ENCODE results near the gene PPP3R1. TPM values are rescaled to one million over a fixed set of nuclear protein-coding genes. Genes with fewer than 3 reads are reported as not detected.

PPP3R1 gene
- total RNA-seq, 1 experiment from 2014 or later = 74.2 TPM

GRCh38 chr2:68245672-68246071, 6.7 kb downstream of the PPP3R1 start:
- Histone ChIP-seq H4K20me1 (ENCODE audit: control insufficient read depth, insufficient read depth, insufficient read length) (no peaks in the 10 kb centered on the region), H4K8ac (replicated peaks; ENCODE audit: insufficient read length, low read depth, low read length) (no peak overlapping the region), H2AFZ (ENCODE audit: low read length) (no peak overlapping the region), H2BK12ac (ENCODE audit: insufficient read length, low read depth, low read length) (no peak overlapping the region), H3K4me1 (ENCODE audit: insufficient read depth, low read length) (peaks cover 6% of the 10 kb centered on the region), H3K23ac (ENCODE audit: insufficient read length, low read depth, low read length) (no peak overlapping the region), H3K27ac (ENCODE audit: insufficient read length, low read depth, low read length) (no peak overlapping the region), H3K4me2 (ENCODE audit: insufficient read depth, insufficient read length, low read length) (no peak overlapping the region), H3K56ac (ENCODE audit: insufficient read length, low read depth, low read length) (no peak overlapping the region), H3K9me3 (ENCODE audit: control insufficient read depth, low read depth, low read length) (no peaks in the 10 kb centered on the region), H2BK20ac (ENCODE audit: low read depth, low read length, poor library complexity, severe bottlenecking) (no peak overlapping the region), H3K23me2 (ENCODE audit: insufficient read length, low read depth, low read length, poor library complexity, severe bottlenecking) (no peaks in the 10 kb centered on the region), H3K14ac (ENCODE audit: insufficient read depth, low read length) (no peak overlapping the region), H2BK5ac (ENCODE audit: insufficient read length, low read length) (no peak overlapping the region), H2AK5ac (ENCODE audit: insufficient read length, low read length) (no peak overlapping the region), H2BK15ac (ENCODE audit: low read depth, low read length) (no peak overlapping the region), H4K91ac (ENCODE audit: insufficient read length, low read depth, low read length) (no peak overlapping the region), H3K9ac (ENCODE audit: extremely low read depth, insufficient read length, low read length) (no peak overlapping the region), H3T11ph (ENCODE audit: low read length) (no peak overlapping the region), H2BK120ac (ENCODE audit: low read depth, low read length, poor library complexity, severe bottlenecking) (no peak overlapping the region), H3K79me2 (ENCODE audit: insufficient read depth, low read length) (peaks cover 70% of the 10 kb centered on the region), H3K27me3 (ENCODE audit: insufficient read depth, low read length) (no peaks in the 10 kb centered on the region), H4K5ac (ENCODE audit: insufficient read length, low read depth, low read length) (no peak overlapping the region), H3K79me1 (ENCODE audit: insufficient read depth, low read depth, low read length, poor library complexity, severe bottlenecking) (peaks cover 3% of the 10 kb centered on the region), H3K4ac (ENCODE audit: low read depth, low read length) (no peak overlapping the region), H3K18ac (ENCODE audit: insufficient read length, low read depth, low read length) (no peak overlapping the region)
- peaks cover 19 to 20% of the 10 kb centered on the region in 2 experiments for H3K4me1 Mint-ChIP-seq
- TF ChIP-seq CTCF (conservative IDR thresholded peaks at IDR 0.05) = no peak
- DNase-seq = no peak
- H3K27me3 Mint-ChIP-seq (ENCODE audit: low read depth) = no peaks in the 10 kb centered on the region
- no peak overlapping the region for H3K4me3 Mint-ChIP-seq
- H3K27ac Mint-ChIP-seq = no peak overlapping the region
- no peaks in the 10 kb centered on the region for H3K9me3 Mint-ChIP-seq
- H3K36me3 Mint-ChIP-seq (ENCODE audit: insufficient read depth in 1 of 3, low read depth in 3 of 3) = peaks cover 0 to 3% (median 0%) of the 10 kb centered on the region in 3 experiments; a peak in 1 of 7 replicates

Measured in H9 (cell line).